Prostate gland (tissue), 2 donors: ENCODE results near the gene USP35.

Experiments used
- CTCF ChIP-seq, 4 experiments: fragments of 200-600 bp in 2 of 4; fragments of 450-650 bp in 2 of 4; sonication (generic) in 2 of 4; IDR thresholded peaks; 1 replicate in 3 of 4; 2 replicates in 1 of 4; pipeline ENCODE4 v1.5.1; 2016 to 2019; ENCODE audit warnings: antibody characterized with exemption in 4 of 4, mild to moderate bottlenecking in 2 of 4, moderate library complexity in 2 of 4
- POLR2A ChIP-seq: fragments of 450-650 bp; IDR thresholded peaks from one replicate; pipeline ENCODE4 v1.6.1; 2016; ENCODE audit warnings: antibody characterized with exemption, mild to moderate bottlenecking

GRCh38 chr11:78195917-78196560, 7.3 kb downstream of the USP35 start:
- TF ChIP-seq CTCF (IDR thresholded peaks at IDR 0.05), result no peak
- TF ChIP-seq POLR2A, result no peak
